GM18519 (cell line): ENCODE data around the gene POMT2.
"Not testable (repeated sequence)": the region's sequence is repeated elsewhere in the genome, so short reads cannot be mapped to it uniquely, and the experiment has no call there.

ENCODE experiments used
- ATAC-seq: cut with Tn5 transposase; IDR thresholded peaks from one replicate; pipeline ENCODE4 v1.9.1; 2021; ENCODE audit warnings: mild to moderate bottlenecking, moderate library complexity; ENCODE audit not compliant: unreplicated experiment, low FRiP score

The POMT2 gene

GRCh38 chr14:77303417-77304156, 17.1 kb downstream of the POMT2 start:
- no peak for ATAC-seq

GRCh38 chr14:77302926-77303325, 17.8 kb downstream of the POMT2 start:
- no peak for ATAC-seq

GRCh38 chr14:77301103-77301502, 19.6 kb downstream of the POMT2 start:
- no peak for ATAC-seq

GRCh38 chr14:77299771-77300170, 20.9 kb downstream of the POMT2 start:
- ATAC-seq, result no peak

GRCh38 chr14:77296906-77297305, 23.8 kb downstream of the POMT2 start:
- no peak for ATAC-seq

GRCh38 chr14:77296155-77296554, 24.5 kb downstream of the POMT2 start:
- no peak for ATAC-seq

- no peak for ATAC-seq
Measured at GRCh38 chr14:77290705-77291104, 30.0 kb downstream of the POMT2 start.

GRCh38 chr14:77286576-77286975, 34.1 kb downstream of the POMT2 start:
- no peak for ATAC-seq

GRCh38 chr14:77284466-77284865, 36.2 kb downstream of the POMT2 start:
- no peak for ATAC-seq

- ATAC-seq, result no peak
Measured at GRCh38 chr14:77284066-77284465, 36.6 kb downstream of the POMT2 start.

GRCh38 chr14:77281852-77282410, 38.8 kb downstream of the POMT2 start:
- ATAC-seq, result no peak

GRCh38 chr14:77280921-77281320, 39.8 kb downstream of the POMT2 start:
- ATAC-seq, result not testable (repeated sequence)

- no peak for ATAC-seq
Measured at GRCh38 chr14:77279719-77280118, 41.0 kb downstream of the POMT2 start.

GRCh38 chr14:77278461-77279230, 42.0 kb downstream of the POMT2 start:
- no peak for ATAC-seq

- no peak for ATAC-seq
Measured at GRCh38 chr14:77276959-77277358, 43.7 kb downstream of the POMT2 start.

- ATAC-seq, result no peak
Measured at GRCh38 chr14:77276295-77276935, 44.3 kb downstream of the POMT2 start.

- ATAC-seq, result no peak
Measured at GRCh38 chr14:77275601-77276017, 45.1 kb downstream of the POMT2 start.

GRCh38 chr14:77275041-77275580, 45.6 kb downstream of the POMT2 start:
- no peak for ATAC-seq

GRCh38 chr14:77273796-77274195, 46.9 kb downstream of the POMT2 start:
- no peak for ATAC-seq

- no peak for ATAC-seq
Measured at GRCh38 chr14:77272261-77272660, 48.4 kb downstream of the POMT2 start.
